NCI-H1436 treated with DMSO at 0.1 percent for 48 hours (cell line): Measurements from ENCODE around the gene PSAT1.

Experiments
- DNase-seq: peaks from one replicate; lab custom pipeline; 2025; lab: John Stamatoyannopoulos, UW

The PSAT1 gene

DNA sequence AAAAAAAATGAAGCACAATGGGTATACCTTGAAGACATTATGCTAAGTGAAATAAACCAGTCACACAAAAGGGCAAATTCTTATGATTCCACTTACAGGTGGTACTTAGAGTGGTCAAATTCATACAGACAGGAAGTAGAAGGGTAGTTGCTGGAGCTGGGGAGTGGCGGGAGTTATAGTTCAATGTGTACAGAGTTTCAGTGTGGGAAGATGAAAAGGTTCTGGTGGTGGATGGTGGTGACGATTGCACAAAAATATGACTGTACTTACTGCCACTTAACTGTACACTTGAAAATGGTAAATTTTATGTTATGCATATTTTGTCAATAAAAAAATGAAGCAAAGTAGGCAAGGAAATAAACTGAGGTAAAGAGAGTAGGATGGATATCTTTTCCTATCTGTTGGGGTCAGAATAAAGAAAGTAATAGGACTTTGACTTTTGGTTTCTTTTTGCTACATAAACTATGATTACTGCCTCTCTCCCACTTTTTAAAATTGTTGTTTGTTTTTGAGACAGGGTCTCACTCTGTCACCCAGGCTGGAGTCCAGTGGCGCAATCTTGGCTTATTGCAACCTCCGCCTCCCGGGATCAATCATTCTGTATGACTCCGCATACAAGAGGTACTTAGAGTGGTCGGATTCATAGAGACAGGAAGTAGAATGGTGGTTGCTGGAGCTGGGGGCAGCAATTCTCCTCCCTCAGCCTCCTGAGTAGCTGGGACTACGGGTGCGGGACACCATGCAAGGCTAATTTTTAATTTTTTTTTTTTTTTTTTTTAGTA lies 4.0 kb upstream of the PSAT1 start:
- DNase-seq: no peak

DNA sequence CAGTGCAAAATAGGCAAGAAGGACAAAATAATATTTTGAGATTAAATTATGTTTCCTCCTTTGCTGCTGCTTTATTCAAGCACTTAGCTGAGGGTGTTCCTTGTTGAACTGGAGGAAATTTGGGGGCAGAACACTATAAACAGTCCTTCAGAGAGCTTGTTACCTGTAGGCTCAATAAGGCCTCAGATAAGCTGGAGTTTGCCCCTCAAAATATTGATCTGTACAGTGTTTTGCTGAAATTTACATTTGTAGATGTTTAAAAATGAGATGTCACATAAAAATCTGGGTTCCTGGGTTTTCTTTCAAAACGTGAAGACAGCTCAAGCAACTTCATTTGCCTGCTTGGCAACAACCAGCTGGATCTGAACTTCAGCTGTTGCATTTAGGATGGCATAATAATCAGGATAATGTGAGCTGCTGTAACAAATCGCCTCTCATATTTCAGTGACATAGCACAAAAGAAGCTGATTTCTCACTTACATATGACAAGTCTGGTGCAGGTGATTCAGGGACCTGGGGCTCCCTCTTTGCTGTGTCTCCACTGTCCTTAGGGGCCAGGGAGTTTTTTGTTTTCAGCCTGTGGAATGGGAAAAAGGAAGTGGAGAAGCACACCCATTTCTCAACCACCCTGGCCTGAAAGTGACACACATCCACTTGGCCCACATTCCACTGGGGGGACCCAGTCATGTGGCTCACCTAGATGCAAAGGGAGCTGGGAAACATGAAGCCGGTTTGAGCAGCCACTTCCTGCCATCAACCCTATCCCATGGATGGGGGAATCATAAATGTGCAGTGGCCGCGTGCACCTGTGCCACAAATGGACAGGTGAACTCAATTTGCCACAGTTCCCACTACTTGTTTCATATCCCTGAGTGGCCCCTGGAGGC lies 2.4 kb upstream of the PSAT1 start:
- no peak for DNase-seq

GRCh38 chr9:78295177-78295575 lies 1.7 kb upstream of the PSAT1 start:
- no peak for DNase-seq

DNA sequence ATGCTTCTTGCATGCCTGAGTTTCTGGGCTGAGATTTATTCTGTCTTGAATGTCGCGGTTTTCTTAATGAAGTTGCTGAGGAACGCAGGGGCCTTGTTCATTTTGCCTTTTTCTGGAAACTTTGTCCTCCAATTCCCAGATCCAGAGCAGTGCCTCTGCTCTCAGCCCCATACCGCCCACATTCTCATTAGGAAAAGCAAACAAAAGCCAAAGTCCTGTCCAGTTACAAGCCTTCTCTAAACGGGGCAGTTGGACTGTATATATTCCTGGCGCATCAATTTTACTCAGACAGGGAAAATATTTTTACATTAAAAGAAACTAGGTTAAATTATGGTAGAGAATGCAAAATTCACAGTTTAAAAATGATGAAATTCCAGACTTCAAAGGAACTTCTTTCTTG lies 1.2 kb upstream of the PSAT1 start:
- no peak for DNase-seq

GRCh38 chr9:78296201-78296892 lies 578 bp upstream of the PSAT1 start:
- no peak for DNase-seq

GRCh38 chr9:78297672-78297961 lies 692 bp downstream of the PSAT1 start:
- no peak for DNase-seq

DNA sequence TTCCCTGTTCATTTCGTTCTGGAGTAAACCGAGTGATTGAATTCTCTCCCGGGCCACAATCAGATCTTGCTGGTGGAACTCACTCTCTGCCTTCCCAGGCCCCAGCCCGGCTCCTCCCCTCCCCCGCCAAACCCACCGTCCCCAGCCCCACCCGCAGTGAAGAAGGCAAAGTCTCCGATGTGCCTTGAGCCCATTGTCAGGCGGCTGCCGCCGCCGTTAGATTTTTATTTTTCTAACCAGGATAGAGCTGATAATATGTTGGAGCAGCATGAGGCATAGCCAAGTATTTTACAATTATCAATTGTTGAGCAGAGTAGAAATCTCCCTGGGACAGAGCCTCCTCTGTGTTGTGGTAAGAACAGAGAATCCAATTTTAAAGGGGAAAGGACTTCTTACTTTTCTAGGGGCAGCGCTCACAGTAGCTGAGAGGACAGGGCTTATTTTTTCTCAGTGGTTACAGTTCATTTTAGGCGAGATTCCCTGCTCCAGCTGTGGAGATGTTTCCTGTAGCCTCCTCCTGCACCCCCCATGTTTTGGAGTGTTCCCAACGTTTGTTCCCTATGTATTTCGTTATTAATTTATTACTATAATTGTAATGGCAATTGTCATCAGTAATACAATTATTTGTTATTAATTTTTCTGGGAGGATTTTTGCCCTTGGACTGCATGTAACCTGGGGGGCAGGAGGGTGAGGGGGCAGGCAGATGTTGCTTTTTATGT lies 1.3 kb downstream of the PSAT1 start:
- no peak for DNase-seq

- no peak for DNase-seq
Measured at GRCh38 chr9:78300209-78300608, 3.3 kb downstream of the PSAT1 start.

DNA sequence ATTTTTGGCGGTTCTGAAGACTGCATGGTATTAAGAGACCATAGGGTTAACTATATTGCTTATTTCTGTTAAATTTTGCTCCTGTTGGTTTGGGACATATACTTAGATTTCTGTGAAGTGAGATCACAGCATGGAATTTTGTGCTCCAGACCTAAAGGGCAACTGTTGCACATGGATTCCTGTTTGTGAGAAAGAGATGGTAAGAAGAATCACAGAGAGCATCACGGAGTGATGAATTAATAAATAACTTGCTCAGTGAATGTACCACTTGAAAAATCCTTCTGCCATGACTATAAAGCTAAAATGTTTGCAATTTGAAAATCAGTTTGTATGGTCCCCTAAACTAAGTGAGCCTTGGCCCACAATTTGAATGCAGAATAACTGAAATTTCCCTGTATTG lies 4.5 kb downstream of the PSAT1 start:
- no peak for DNase-seq

DNA sequence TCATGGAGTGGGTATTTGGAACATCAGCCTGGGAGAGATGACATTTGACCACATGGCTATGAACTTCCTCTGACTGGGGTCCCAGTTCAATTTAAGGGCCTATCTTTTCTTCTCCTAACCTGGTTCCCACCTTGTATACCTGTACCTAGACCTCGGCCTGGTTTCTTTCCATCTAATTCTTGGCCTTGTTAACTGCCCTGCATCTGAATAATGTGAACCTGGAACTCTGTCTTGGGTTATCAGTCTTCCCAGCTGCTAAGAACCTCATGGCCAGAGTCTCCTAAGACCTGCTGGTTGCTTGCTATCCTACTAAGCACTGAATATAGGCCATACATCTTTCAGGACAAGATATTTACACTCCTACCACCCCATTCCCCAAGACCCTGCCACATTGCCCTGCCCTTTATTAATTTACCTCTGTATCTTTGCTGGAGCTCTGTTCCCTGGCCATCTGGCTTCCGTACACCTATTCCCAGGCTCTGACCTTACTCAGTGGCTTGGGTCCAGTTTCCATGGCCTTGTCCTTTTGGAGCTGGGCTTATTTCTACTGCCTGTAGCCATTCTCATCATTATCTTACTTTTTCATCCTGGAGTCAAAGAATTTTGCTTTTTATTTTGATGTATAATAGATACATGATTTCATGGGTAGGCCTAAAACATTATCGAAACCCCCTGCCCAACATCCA lies 6.6 kb downstream of the PSAT1 start:
- DNase-seq: no peak

DNA sequence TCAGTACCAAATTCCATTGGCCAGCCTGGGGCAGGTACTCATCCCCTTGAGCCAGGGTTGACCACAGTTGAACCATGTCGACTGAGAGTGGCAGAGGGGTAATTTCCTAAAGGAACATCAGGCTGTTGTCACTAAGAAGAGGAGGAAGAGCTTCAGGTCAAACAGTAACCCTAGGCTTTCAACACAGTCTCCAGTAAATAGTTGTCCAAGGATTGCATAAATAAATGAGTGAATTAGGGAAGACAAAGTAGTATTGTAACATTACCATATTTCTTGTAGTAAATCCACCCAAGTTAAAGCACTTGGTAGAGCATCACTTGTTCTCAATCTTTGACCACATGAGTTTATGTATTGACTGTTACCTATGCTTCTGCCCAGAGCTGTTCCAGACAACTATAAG lies 7.4 kb downstream of the PSAT1 start:
- DNase-seq: no peak

DNA sequence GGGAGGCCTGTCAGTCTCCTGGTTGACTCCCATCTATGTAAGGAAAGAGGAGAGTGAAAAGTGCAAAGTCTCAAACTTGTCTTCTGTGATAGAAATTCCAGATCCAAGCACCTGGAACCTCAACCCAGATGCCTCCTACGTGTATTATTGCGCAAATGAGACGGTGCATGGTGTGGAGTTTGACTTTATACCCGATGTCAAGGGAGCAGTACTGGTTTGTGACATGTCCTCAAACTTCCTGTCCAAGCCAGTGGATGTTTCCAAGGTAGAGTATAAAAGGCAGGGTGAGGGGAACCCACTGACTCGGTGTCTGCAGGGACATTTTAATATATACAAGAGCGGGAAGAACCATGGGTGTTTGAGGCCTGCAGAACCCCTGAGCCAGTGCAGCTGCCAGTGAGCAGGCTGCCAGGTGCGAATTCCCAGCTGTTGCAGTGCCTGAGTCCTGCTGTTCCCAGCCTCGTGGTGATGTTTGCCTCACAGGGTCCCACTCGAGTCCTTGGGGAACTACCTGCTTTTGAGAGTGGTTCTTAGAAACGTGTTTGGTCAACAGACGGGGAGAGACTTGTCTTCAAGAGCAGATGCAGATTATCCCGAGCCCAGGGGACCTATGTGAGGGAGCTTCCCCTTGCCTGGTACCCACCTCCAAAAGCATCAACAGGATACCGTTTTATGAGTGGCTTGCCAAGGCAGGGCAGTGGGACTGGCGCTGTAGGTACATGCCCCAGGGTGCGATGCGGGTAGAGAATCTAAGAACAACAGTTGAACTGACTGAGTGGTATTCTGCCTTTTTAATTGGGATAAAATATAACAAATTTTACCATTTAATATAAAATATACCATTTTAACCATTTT lies 9.5 kb downstream of the PSAT1 start:
- no peak for DNase-seq

DNA sequence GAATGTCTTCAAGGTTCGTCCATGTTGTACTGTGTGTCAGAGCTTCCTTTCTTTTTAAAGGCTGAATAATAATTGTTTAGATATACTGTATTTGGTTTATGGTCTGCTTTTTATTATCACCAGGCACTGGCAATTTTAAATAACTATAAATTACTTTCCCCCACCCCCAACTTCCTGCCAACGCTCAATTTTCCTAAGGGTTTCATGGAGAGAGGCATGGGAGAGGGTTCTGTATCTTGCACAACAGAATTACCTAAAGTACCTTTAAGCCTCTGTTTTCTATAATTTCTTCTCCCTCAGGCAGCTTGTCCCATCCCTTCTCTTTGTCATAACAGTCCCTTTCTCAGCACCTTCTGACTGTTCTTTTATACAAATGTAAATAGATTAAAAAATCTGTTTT lies 10.4 kb downstream of the PSAT1 start:
- no peak for DNase-seq

DNA sequence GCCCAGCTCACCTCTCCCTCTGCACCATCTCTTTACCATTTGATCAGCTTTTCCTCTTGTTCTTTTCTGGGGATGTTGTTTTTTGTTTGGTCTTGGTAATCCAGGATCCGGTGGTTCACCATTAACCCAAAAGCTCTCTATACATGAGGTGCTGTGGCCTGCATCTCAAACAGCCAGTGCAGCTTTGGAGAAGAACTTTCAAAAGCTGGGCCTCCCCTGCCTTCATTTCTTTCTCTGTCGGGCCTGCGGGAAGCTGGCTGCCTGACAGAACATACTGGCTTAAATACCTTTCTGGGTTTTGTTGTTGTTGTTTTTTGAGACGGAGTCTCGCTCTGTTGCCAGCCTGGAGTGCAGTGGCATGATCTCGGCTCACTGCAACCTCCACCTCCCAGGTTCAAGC lies 12.1 kb downstream of the PSAT1 start:
- DNase-seq: no peak

GRCh38 chr9:78311075-78311474 lies 14.2 kb downstream of the PSAT1 start:
- no peak for DNase-seq

GRCh38 chr9:78311886-78312524 lies 15.1 kb downstream of the PSAT1 start:
- DNase-seq: no peak

GRCh38 chr9:78314550-78314949 lies 17.6 kb downstream of the PSAT1 start:
- no peak for DNase-seq

DNA sequence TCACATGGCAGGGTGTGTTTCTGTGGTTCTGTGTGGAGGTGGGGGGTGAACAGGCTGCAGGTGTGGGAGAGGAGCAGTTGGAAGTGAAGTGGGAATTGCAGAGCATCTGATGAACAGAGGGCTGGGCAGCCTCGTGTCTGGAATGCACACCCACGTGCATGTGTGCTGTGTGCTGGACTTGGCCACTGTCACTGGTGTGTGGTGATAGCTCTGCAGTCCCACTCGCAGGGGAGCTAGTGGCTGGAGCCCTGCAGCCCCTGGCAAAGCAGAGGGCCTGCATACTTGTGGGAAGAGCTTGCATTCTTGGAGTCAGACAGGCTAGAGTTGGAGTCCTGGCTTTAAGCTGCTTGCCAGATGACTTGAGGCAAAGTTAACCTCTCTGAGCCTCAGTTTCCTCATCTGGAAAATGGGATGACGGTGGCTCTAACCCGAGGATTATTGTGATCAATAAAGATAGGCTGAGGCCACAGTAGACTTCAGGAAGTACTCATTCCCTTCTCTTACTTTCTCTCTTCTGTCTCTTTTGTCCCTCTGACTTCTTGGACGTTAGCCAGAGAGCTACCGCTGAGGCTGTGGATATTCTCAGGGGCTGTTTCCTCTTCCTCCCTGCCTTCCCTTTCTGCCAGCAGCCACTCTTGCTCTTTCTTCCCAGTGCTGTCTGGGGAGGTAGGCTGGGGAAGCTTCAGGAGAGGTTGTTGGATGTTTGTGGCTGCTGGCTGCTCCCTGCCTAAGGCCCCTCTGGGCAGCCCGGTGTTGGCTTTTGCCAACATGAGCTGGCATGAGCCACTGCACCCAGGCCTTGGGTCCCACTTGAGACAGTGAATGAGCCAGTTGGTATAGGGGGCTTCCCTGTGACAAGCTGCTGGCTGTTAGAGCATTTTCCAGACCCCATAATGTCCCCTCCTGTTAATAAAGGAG lies 18.3 kb downstream of the PSAT1 start:
- DNase-seq: no peak
